NCI-H748 (cell line): Measurements from ENCODE around the gene IL34.

Experiments
- DNase-seq: peaks from one replicate; lab custom pipeline; 2025; ENCODE audit not compliant: unreplicated experiment; lab: John Stamatoyannopoulos, UW

Gene IL34

GRCh38 chr16:70676675-70677498, 30.5 kb downstream of the IL34 start:
- DNase-seq = no peak

DNA sequence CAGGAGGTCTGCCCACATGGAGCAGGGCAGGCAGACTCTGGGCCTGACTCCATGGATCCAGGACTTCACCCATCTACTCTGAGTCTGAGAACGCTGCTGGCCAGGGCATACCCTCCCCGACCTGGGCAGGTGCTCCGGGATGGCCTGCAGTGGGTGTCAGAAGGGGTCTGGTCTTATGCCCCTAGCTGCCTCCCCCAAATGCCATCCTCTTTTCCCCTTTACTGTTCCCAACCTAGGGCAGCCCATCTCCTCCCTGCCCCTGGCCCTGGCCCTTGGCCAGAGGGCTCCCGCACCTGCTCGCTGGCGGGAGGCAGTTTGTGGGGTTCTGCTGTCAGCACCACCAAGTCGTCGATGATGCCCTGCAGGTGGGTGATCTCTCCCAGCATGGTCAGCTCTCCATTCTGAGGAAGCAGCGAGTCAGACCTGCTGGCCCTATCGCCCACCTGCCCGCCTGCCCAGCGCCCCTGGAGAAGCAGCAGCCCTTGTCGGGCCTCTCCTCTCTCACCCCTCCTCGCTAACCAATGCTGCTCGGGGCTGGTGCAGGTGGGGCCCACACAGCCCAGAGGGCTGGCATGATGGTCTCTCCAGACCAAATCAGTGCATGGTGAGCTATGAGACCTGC, 31.3 kb downstream of the IL34 start:
- DNase-seq = no peak

- no peak for DNase-seq
Observed at GRCh38 chr16:70678121-70678897, 31.9 kb downstream of the IL34 start.

GRCh38 chr16:70678898-70679670, 32.7 kb downstream of the IL34 start:
- no peak for DNase-seq

DNA sequence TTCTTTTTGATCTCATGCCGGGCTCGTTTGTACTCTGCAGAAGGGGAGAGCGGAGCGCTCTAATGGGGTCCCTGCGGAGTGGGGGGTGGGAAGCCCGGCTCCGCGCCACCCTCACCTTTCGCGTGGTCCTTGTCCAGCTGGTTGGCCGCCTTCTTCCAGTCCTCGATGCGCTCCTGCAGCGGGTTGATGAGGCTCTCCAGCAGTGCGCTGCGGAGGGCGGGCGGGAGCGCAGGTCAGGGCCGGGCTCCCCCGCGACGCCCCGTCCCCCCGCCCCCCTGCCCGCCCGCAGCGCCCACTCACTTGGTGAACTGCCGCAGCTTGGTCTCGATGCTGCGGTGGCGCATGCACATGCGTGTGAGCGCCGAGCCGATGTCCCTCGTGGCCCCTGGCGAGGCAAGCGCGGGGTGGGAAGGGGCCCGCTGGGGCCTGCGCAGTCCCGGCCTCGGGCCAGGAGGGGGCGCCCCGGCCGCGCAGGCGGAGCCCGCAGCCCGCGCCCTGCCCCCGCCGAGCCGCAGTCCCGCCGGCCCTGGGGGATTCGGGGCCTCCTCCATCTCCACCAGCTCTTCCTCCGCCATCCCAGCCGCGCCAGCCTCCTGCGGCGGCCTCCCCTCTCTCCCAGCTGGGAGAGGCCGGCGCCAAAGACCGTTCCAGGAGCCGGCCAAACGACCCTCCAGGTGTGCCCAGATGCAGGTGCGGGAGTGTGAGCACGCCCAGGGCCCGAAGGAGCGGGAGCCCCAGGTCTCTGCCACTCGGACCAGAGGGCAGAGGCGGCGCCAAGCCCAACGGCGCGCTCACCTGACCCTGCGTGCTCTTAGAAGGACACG, 33.5 kb downstream of the IL34 start:
- no peak for DNase-seq

- DNase-seq = no peak
Observed at GRCh38 chr16:70680495-70681381, 34.4 kb downstream of the IL34 start.

DNA sequence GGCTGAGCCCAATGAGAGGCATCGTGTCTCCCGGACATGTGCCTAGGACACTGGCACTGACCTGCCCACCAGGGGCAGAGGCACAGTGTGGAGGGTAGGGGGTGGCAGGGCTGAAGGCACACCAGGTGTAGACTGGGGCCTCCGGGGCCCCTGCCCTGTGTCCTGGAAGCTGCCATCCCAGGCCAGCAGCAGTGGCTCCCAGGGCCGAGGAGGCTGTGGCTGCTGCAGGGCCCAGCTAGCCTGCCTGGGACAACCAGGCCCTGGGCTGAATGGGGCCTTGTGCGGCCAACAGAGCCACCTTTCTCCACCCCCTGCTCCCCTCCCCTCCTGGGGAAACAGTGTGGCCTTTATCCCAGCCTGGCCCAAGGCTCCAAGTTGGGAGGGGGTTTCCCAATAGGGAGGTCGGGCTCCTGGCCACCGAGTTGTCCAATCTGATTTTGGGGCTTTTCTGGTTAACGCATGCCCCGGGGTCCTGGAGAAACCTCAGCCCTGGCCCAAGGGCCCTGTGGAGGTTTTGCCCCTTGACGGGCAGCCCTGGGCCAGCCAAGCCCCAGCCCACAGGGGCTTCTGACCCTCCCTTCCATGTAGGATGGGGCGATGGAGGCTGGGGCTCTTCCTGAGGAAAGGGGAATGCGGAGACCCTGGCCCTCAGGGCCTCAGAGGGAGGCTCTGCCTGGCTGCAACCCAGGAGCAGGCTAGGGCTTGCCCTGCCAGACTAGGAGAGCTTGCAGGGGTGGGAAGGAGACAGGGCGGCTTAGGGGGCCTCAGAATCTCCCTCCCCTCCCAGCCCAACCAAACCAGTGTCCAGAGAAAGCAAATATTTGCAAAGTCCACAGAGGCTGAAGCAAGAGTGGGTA, 35.3 kb downstream of the IL34 start:
- DNase-seq = no peak

DNA sequence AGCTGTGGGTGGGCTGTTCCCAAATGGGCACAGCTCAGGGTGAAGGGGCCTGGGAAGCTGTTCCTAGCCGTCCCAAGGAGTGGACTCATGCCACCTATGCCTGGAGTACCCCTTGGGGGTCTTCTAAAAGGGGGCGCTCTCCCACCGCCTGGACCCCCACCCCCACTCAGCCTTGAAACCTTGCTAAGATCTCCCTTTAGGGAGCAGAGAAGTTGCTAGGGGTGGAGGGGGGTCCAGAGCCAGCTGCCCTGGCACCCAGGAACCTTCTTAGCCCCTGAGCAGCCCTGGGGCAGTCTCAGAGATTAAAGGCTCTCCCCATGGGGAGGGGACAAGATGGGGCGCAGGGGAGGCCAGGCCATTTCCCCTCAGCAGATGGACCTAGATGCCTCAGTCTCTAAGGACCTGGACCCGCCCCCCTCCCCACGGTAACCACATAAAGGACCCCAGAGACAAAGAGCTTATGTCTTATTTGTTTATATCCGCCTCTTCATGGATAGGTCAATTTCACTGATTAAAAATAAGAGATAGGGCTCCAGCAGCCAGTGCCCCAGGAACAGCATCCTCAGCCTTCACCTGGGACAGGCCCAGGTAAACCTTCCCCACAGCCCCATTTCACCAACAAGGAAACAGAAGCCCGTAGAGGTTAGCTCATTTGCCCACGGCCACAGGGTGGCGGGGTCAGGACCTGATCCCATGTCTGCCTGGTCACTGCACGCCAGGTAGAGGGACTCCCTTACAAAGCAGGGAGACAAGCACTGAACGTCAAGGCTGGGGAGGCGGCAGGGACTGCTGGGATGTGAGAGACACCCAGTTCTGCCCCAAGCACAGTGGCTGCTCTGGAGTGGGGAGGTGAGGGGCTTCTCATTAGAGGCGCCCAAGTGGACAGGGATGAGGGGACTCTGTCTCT, 36.1 kb downstream of the IL34 start:
- no peak for DNase-seq

DNA sequence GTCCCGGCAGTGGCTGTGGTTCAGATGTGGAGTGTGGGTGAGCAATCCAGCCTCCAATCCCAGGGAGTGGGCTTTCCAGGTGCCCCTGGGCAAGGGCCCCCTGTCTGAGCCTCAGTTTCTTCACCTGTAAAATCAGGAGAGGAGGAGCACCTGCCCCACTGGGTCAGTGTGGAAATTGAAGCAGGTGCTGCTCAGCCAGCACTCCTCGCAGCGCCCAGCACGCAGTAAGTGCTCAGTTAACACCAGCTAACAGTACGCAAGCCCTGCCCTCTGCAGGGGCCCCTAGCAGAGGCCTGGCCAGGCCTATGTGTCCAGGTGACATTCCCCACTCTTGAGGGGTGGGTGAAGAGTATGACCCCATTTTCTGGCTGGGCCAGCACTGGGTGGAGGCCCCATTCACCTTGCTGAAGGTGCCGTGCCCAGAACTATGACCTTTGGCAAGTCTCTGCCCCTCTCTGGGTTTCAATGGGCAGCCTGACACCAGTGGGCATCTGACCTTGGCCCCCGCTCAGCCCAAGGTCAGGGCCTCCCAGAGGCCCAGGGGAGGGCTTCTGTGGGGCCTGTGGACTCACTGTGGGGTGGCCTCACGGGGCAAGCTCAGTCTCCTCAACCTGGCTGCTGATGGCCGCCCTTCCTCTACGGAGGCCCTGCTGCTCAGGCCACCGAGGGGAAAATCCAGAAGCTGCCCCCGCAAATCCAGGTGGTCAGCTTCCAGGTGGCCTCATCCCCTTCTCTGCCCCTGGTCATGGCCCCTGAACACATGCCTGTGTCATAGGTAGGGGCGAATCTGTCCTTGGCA, 37.0 kb downstream of the IL34 start:
- no peak for DNase-seq

DNA sequence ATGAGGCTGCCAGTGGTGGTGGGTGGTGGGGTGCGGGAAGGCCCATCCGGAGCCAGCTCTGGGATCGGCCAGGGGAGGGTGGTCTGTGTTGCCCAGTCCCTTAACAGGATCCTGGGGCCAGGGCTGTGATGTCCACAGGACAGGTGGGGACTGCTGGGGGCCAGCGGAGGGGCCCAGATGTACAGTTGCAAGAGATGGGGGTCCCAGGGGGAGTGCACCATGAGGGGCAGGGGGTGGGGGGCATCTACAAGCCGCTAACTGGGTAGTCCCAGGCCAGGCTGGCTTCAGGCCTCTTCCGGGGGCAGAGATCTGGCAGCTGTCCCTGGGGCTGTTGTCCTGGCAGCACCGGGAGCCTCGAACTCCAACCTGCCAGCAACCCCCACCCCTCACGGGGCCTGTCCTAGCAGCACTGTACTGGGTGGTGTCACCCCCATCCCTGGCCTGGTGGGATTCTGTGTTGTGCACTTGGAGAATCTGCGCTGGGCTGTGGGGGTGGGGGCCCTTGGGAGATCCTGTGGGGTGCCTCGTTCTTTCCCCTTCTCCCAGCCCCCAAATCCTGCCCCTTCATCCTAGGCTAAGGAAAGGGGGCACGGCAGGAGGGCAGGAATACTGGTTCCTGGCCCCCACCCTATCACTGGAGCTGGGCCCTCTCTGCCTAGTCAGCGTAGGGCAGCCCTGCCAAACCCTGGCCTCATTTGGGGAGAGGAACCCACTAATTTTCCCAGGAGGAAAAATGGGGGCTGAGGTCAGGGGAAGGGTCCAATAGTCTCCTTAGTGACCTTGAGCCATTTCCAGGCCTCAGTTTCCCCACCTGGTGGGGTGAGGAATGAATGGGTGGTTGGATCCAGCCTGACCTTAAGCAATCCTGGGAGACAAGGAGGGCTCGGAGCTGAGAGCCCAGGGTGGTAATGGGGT, 38.0 kb downstream of the IL34 start:
- DNase-seq = no peak

DNA sequence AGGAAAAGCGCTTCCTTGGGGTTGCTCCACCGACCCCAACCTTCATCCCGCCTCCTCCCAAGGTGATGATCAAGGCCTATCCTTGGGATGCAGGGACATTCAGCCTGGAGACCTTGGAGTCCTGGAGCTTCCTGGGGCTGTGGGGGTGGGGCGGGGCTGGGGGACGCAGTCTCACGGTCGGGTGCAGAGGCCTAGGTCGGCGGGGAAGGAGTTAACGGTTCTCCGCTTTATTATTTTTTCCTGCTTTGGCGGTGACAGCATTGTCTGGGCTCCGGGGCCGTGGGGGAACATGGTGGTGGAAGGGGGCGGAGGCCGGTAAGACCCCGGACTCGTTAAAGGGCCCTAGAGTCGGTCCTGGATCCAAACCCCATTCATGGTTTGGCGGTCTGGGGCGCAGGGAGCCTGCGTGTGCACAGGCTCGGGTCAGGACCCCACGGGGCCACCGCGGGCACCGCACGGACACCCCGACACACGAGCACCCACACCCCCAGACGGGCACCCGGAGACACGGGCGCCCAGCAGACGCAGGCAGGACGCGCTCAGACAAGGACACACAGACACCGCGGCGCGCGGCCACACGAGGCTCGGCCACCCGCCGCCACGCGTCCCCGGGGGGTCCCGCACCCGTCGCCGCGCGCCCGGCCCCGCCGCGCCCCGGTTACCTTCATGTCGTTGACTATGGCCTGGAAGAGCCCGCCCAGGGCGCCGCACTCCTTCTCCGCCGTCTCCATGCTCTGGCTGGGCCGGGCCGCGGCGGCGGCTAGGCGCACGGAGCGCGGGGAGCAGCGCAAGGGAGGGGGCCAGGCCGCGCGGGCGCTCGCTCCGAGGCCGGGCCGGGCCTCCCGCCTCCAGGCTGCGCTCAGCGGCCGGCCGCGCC, 38.9 kb downstream of the IL34 start:
- peak; percentile 53 for DNase-seq

- DNase-seq = peak; percentile 84
Observed at GRCh38 chr16:70685938-70686375, 39.6 kb downstream of the IL34 start, which contains the start of gene MTSS2. Gene MTSS2, minus strand, starts transcription at chr16:70686053. Its CDS starts 262 bp downstream, at chr16:70685791.

GRCh38 chr16:70686376-70687101, 40.2 kb downstream of the IL34 start:
- peak; percentile 9 for DNase-seq

- DNase-seq = no peak
Observed at GRCh38 chr16:70687102-70687511, 40.7 kb downstream of the IL34 start.
